Measurements from ENCODE around the gene TNFRSF12A.

Gene TNFRSF12A

GRCh38 chr16:3020247-3020603 is at the start of gene TNFRSF12A:
TSS of gene TNFRSF12A (plus strand) at chr16:3020368. CDS start at chr16:3020398, 30 bp downstream.
- DNase-seq (ENCODE audit: low read depth) = peak; percentile 61

- no peak for DNase-seq (ENCODE audit: low read depth)
Observed at GRCh38 chr16:2970563-2970962, 49.6 kb upstream of the TNFRSF12A start.

GRCh38 chr16:2971134-2971984 is 48.8 kb upstream of the TNFRSF12A start:
- no peak for DNase-seq (ENCODE audit: low read depth)

GRCh38 chr16:2971985-2972784 is 48.0 kb upstream of the TNFRSF12A start:
- no peak for DNase-seq (ENCODE audit: low read depth)

GRCh38 chr16:2973093-2973492 is 47.1 kb upstream of the TNFRSF12A start:
- DNase-seq (ENCODE audit: low read depth) = no peak

- no peak for DNase-seq (ENCODE audit: low read depth)
Observed at GRCh38 chr16:2973605-2974318, 46.4 kb upstream of the TNFRSF12A start.

GRCh38 chr16:2974319-2975056 is 45.7 kb upstream of the TNFRSF12A start:
- DNase-seq (ENCODE audit: low read depth) = no peak

- no peak for DNase-seq (ENCODE audit: low read depth)
Observed at GRCh38 chr16:2975161-2975795, 44.9 kb upstream of the TNFRSF12A start.

- no peak for DNase-seq (ENCODE audit: low read depth)
Observed at GRCh38 chr16:2976201-2976600, 44.0 kb upstream of the TNFRSF12A start.

- no peak for DNase-seq (ENCODE audit: low read depth)
Observed at GRCh38 chr16:2976673-2977072, 43.5 kb upstream of the TNFRSF12A start.

- DNase-seq (ENCODE audit: low read depth) = no peak
Observed at GRCh38 chr16:2977440-2977839, 42.7 kb upstream of the TNFRSF12A start.

- DNase-seq (ENCODE audit: low read depth) = no peak
Observed at GRCh38 chr16:2979669-2980226, 40.4 kb upstream of the TNFRSF12A start.

- peak; percentile 75 for DNase-seq (ENCODE audit: low read depth)
Observed at GRCh38 chr16:2980227-2981176, 39.7 kb upstream of the TNFRSF12A start, which contains the start of gene PKMYT1. TSS of gene PKMYT1 (minus strand) at chr16:2980446. CDS start at chr16:2979657, 789 bp downstream.

- DNase-seq (ENCODE audit: low read depth) = no peak
Observed at GRCh38 chr16:2981177-2981898, 38.8 kb upstream of the TNFRSF12A start.

- no peak for DNase-seq (ENCODE audit: low read depth)
Observed at GRCh38 chr16:2981899-2982250, 38.3 kb upstream of the TNFRSF12A start.

GRCh38 chr16:2982402-2982801 is 37.8 kb upstream of the TNFRSF12A start:
- DNase-seq (ENCODE audit: low read depth) = no peak

- DNase-seq (ENCODE audit: low read depth) = peak; percentile 57
Observed at GRCh38 chr16:2983706-2984136, 36.4 kb upstream of the TNFRSF12A start.

- no peak for DNase-seq (ENCODE audit: low read depth)
Observed at GRCh38 chr16:2985462-2985861, 34.7 kb upstream of the TNFRSF12A start.

GRCh38 chr16:2985893-2986355 is 34.2 kb upstream of the TNFRSF12A start:
- DNase-seq (ENCODE audit: low read depth) = no peak
